ENCODE measurements around the gene OLA1.

OLA1 gene

DNA sequence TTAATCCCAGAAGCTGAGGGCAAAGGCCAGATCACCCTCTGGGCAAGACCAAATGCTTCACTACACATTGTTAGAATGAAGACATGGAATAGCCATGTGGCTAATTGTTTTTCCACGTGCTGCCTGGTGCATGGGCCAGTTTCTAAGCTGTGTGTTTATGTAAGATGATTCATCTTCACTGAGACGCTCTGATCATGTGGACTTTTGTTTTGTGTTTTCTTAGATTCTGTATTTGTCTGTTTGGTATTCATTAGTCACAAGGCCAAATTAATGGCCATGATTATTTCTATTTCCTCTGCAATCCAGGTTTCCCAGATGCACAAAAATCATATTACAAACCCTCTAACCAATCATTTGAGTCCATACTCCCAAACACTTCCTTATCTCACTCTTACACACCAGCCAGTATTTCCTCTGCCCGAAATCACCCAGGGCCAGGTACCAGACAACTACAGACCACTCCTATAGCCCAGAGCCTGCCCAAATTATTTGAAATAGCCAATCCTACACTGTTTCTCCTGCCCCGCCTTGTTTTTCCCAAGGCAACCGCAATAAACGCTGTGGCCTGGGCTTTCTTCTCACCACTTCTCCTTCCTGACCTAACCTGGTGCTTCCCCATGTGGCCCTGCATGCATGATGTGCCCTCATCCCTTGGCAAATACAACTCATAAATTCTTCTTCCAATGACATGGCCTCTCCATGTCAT, 189.0 kb downstream of the OLA1 start:
- no peak for DNase-seq

- no peak for DNase-seq
Measured at GRCh38 chr2:174058456-174058855, 189.9 kb downstream of the OLA1 start.

GRCh38 chr2:174058026-174058425, 190.3 kb downstream of the OLA1 start:
- no peak for DNase-seq

DNA sequence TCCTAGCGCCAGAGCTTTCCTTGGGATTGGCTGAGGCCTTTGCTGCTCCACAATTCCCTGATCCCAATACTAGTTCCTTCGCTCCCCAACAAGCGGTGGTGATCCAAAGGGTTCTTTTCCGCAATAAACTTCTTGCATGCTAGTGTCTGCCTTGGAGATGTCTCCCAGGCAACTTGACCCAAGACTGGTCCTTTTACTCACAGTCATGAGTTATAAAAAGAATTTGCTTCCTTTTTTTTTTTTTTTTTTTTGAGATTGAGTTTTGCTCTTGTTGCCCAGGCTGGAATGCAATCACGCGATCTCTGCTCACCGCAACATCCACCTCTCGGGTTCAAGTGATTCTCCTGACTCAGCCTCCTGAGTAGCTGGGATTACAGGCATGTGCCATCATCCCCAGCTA, 193.4 kb downstream of the OLA1 start:
- no peak for DNase-seq

DNA sequence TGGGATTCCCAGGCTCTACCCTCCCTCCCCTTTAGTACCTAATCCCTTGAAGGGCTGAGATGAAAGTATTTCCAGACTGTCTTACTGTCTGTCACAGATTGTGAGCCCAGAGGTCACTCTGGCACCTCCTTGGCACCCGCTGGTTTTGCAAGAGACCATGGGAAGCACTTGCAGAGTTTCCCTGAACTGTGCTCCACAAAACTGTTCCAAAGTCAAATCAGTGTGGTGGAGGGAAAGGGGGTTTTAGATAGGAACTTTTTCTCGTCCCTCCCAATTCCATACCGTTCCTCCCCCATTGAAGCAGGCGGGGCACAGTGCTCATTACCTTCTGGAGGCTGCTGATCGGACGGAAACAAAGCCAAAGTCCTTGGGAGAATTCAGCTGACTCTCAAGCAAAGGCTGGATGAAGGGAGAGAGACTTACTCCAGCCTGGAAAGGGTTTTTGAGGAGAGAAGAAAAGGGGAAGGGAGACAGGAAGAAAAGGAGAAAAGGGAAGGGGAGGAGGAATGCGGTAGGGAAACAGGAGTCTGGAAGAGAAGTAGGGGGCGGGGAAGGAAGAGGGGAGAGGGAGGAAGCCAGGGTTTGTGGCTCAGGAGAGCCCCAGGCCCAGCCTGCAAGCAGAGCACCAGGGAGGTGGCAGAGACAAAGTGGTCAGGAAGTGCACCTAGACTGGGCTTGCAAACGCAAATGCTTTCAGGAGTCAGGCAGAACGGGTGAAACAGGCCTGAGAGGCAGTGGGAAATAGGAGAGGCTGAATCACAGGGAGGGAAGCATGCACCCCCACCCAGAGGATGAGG, 194.8 kb downstream of the OLA1 start:
- no peak for DNase-seq

- DNase-seq, result no peak
Measured at GRCh38 chr2:174052584-174052976, 195.8 kb downstream of the OLA1 start.

DNA sequence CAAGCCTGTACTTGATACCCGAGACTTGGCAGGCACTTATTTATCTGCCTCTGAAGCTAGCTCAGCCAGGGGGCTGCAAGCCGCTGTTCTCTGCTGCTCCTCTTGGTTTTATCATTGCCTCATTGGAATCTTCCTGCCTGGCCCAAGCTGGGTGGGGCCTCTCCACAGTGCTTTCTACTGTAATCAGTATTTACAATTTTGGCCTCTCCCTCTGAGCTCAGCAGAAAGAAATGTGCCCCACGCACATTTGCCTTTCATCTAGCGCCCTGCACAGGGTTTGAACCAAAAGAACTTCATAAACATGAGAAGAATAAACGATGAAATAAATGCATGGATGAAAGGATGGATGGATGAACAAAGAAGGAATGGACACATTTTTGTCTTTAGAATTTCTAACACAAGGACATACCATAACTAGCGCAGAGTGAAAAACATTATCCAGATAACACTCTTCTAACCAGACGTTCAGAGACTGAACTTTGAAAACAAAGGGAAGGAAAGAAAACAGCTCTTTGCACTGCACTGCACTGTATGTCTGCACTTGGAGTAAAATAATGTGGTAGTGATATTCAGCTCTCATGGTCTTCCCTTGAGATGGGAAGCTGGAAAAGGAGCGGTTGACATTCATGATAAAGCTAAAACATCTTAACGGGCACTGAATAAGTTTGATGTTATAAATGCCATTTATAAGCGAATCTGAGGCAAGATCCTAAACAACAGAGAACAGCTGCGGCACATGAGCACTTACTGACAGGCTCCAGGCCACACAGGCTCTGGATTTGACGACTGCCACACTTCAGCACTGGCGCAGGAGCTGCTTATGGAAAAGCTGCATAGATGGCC, 196.4 kb downstream of the OLA1 start:
- DNase-seq, result no peak

- DNase-seq, result no peak
Measured at GRCh38 chr2:174051068-174051467, 197.3 kb downstream of the OLA1 start.

DNA sequence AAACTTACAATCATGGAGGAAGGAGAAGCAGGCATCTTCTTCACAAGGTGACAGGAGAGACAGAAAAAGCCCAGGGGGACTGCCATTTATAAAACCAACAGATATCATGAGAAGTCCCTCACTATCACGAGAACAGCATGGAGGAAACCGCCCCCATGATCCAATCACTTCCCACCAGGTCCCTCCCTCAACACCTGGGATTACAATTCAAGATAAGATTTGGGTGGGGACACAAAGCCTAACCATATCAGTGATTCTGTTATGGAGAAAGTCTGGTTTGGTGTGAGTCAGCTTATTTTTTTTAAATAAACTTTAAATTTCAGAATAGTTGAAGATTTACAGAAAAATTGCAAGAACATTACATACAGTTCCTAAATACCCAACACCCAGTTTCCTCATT, 198.4 kb downstream of the OLA1 start:
- no peak for DNase-seq

DNA sequence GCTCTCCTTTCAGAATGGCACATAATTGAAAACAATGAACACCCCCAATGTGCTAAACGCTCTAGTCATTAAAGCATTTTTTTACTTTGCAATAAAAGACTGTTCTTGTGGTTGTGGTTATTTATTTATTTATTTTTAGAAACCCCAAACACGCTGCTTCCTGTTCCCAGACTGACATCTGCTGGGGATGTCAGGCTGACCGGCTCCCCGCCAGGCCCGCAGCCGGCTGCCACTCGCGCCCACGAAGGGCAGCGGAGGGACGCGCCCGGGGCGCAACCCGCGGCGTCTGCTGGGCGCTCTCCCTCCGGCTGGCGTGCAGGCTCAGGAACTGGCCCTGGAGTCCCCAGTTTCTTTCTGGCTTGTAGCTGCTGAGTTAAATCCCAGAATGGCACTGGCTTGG, 200.1 kb downstream of the OLA1 start:
- no peak for DNase-seq

- no peak for DNase-seq
Measured at GRCh38 chr2:174047746-174048145, 200.6 kb downstream of the OLA1 start.

- DNase-seq, result no peak
Measured at GRCh38 chr2:174046172-174046571, 202.2 kb downstream of the OLA1 start.

GRCh38 chr2:174044556-174044955, 203.8 kb downstream of the OLA1 start:
- no peak for DNase-seq

DNA sequence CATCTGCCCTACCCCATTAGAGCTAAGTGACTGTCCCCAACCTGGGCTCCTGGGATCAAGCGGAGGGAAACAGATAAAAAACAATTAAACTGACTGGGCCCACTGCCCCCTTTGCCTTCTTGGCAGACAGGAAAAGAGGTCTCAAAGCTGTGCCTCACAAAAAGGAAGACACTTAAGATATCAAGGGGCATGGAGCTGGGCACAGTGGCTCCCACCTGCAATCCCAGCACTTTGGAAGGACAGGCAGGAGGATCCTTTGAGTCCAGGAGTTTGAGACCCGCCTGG, 208.0 kb downstream of the OLA1 start:
- DNase-seq, result no peak

DNA sequence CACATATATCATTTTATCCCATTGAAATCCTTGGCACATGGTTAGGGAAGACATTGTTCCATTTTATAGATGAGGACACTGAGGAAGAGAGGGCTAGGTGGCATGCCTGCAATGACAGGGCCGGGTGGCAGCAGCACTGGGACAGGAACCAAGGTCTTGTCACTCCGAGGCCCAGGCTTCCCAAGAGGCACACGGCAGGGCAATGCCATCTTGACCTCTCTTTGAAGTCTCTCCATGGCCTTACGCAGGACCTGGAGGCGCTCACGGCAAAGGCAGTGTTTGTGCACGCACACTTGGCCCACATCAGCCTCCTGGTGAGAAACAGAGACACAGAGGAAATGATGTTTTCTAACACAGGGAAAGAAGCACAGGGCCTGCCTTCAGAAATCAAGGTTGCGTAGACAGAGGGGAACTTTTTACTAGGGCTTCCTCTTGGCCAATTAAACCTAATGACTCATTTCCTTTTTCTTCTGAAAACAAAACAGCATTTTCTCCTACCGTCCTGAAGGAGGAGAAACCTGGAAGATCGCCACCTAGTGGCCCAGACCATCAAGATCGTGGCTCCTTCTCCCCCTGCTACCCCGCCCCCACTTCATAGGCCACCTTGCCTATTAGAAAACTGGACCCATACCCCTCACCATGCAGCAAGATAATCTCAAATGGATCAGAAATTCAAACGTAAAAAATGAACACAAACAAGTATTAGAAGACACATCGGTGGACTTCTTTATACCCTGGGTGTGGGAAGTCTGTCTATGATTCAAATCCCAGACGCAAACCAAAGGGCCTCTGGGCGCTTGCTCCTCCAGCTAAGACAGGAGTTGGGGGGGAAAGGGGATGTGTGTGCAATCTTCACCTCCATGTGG, 208.5 kb downstream of the OLA1 start:
- peak; percentile 78 for DNase-seq

- DNase-seq, result no peak
Measured at GRCh38 chr2:174038462-174038861, 209.9 kb downstream of the OLA1 start.

DNA sequence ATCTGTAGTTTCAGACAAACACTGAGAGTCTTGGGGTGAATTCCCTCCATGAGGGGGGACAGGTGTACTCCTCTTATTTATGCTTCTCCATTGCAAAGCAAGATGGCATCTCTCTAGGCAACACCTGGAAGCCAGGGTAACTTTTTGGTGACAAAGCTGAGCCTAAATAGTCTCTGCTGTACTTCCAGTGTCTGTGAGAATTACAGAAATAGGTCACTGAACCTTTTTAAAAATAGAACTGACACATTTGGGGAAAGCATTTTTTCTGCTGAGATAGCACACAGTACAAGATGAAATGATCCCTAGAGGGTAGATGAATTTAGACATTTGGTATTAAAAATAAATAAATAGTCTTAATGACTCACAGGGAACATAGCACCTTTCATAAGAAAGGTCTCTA, 211.5 kb downstream of the OLA1 start:
- DNase-seq, result no peak

- no peak for DNase-seq
Measured at GRCh38 chr2:174035981-174036742, 212.2 kb downstream of the OLA1 start.

GRCh38 chr2:174035117-174035635, 213.2 kb downstream of the OLA1 start:
- no peak for DNase-seq

GRCh38 chr2:174033163-174033550, 215.2 kb downstream of the OLA1 start:
- no peak for DNase-seq

DNA sequence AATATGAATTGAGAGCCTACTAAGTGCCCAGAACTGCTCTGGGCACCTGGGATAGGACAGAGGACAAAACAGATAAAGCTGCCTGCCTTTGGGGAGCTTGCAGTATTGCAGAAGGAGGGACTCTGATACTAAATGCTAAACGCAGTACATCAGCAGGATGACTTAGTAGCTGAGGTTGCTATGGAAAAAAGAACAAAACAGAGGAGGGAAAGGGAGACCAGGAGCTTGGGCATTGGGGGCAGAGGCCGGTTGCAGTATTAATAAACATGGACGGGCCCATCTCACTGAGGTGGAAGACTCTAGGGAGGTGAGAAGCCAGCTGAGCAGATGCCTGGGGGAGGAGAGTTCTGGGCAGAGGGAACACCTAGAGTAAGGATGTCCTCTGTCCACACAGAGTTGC, 217.1 kb downstream of the OLA1 start:
- no peak for DNase-seq

- no peak for DNase-seq
Measured at GRCh38 chr2:174028935-174029334, 219.4 kb downstream of the OLA1 start.

Measured in NCI-H748 treated with DMSO at 0.1 percent for 48 hours (cell line).